ENCODE results near the gene LST1.
A peak's percentile ranks its signal among the peaks of the same experiment; 100 is the strongest.
"Not testable (repeated sequence)": the region's sequence is repeated elsewhere in the genome, so short reads cannot be mapped to it uniquely, and the experiment has no call there.

The LST1 gene

GRCh38 chr6:31547727-31548543 lies 38.1 kb upstream of the LST1 start:
- no peak for DNase-seq (ENCODE audit: extremely low read depth, insufficient read length)
- Histone ChIP-seq H3K4me3 (replicated peaks; ENCODE audit: low read depth, low read length) (peak overlapping the region; percentile 53), H3K36me3 (ENCODE audit: control insufficient read depth, insufficient read depth, low read length) (no peaks in the 10 kb centered on the region), H3K27me3 (replicated peaks; ENCODE audit: control insufficient read depth, insufficient read depth, low read length) (no peaks in the 10 kb centered on the region)
- no peak for TF ChIP-seq CTCF (IDR thresholded peaks at IDR 0.05; ENCODE audit: insufficient read depth, low read length, poor library complexity, severe bottlenecking)

- Histone ChIP-seq H3K36me3 (ENCODE audit: control insufficient read depth, insufficient read depth, low read length) (no peaks in the 10 kb centered on the region), H3K4me3 (replicated peaks; ENCODE audit: low read depth, low read length) (no peak overlapping the region; the same call in 1 of the 2 replicates), H3K27me3 (replicated peaks; ENCODE audit: control insufficient read depth, insufficient read depth, low read length) (no peaks in the 10 kb centered on the region)
- TF ChIP-seq CTCF (IDR thresholded peaks at IDR 0.05; ENCODE audit: insufficient read depth, low read length, poor library complexity, severe bottlenecking) = no peak
- DNase-seq (ENCODE audit: extremely low read depth, insufficient read length) = no peak
These were observed 37.6 kb upstream of the LST1 start for GRCh38 chr6:31548544-31548873.

- H3K4me3 ChIP-seq (replicated peaks; ENCODE audit: low read depth, low read length); DNase-seq (ENCODE audit: extremely low read depth, insufficient read length); H3K27me3 ChIP-seq (replicated peaks; ENCODE audit: control insufficient read depth, insufficient read depth, low read length); H3K36me3 ChIP-seq (ENCODE audit: control insufficient read depth, insufficient read depth, low read length): not testable (repeated sequence)
- TF ChIP-seq CTCF (IDR thresholded peaks at IDR 0.05; ENCODE audit: insufficient read depth, low read length, poor library complexity, severe bottlenecking) = peak; percentile 68
These were observed 34.7 kb upstream of the LST1 start for GRCh38 chr6:31551371-31551770.

GRCh38 chr6:31556307-31556706 lies 29.8 kb upstream of the LST1 start:
- DNase-seq (ENCODE audit: extremely low read depth, insufficient read length) = no peak
- H3K27me3 ChIP-seq (replicated peaks; ENCODE audit: control insufficient read depth, insufficient read depth, low read length) = no peaks in the 10 kb centered on the region
- no peak overlapping the region; the same call in 1 of the 2 replicates for H3K4me3 ChIP-seq (replicated peaks; ENCODE audit: low read depth, low read length)
- TF ChIP-seq CTCF (IDR thresholded peaks at IDR 0.05; ENCODE audit: insufficient read depth, low read length, poor library complexity, severe bottlenecking) = no peak
- peaks cover 1% of the 10 kb centered on the region for H3K36me3 ChIP-seq (ENCODE audit: control insufficient read depth, insufficient read depth, low read length)

- TF ChIP-seq CTCF (IDR thresholded peaks at IDR 0.05; ENCODE audit: insufficient read depth, low read length, poor library complexity, severe bottlenecking) = no peak
- no peaks in the 10 kb centered on the region for H3K27me3 ChIP-seq (replicated peaks; ENCODE audit: control insufficient read depth, insufficient read depth, low read length)
- DNase-seq (ENCODE audit: extremely low read depth, insufficient read length) = no peak
- peaks cover 1% of the 10 kb centered on the region for H3K36me3 ChIP-seq (ENCODE audit: control insufficient read depth, insufficient read depth, low read length)
- H3K4me3 ChIP-seq (replicated peaks; ENCODE audit: low read depth, low read length) = no peak overlapping the region
These were observed 28.4 kb upstream of the LST1 start for GRCh38 chr6:31557443-31558317.

Measured in GM06990 (cell line).